Esophagus muscularis mucosa (tissue), 4 donors: ENCODE measurements around the gene CD63. TPM values are rescaled to one million over a fixed set of nuclear protein-coding genes. Genes with fewer than 3 reads are reported as not detected.

Source experiments
- DNase-seq: peaks from one replicate; pipeline ENCODE4 v3.0.0-alpha.2; 2017; ENCODE audit errors: extremely low spot score
- H3K27ac ChIP-seq, 4 donors: fragments of 200-600 bp; sonication (generic); replicated peaks in 1 of 4; 1 replicate in 3 of 4; 2 replicates in 1 of 4; pipeline ENCODE4 v1.5.1; 2016 to 2019; ENCODE audit warnings: mild to moderate bottlenecking in 1 of 4
- H3K27me3 ChIP-seq, 4 donors: fragments of 200-600 bp; sonication (generic); one replicate each; pipeline versions ENCODE4 v1.5.1 to v1.6.0; 2016 to 2019
- H3K36me3 ChIP-seq, 4 donors: fragments of 200-600 bp; sonication (generic); one replicate each; pipeline ENCODE4 v1.5.1; 2016 to 2019
- H3K4me1 ChIP-seq, 4 donors: fragments of 200-600 bp; sonication (generic); one replicate each; pipeline ENCODE4 v1.5.1; 2016 to 2019
- H3K4me3 ChIP-seq, 4 donors: fragments of 200-600 bp; sonication (generic); 1 replicate in 2 of 4; 2 replicates in 2 of 4; pipeline ENCODE4 v1.5.1; 2016 to 2019; ENCODE audit warnings: mild to moderate bottlenecking in 4 of 4, moderate library complexity in 1 of 4
- H3K9me3 ChIP-seq, 4 donors: fragments of 200-600 bp; sonication (generic); 1 replicate in 3 of 4; 2 replicates in 1 of 4; pipeline ENCODE4 v1.5.1; 2016 to 2019
- CTCF ChIP-seq, 3 experiments: fragments of 200-600 bp in 2 of 3; fragments of 450-650 bp in 1 of 3; sonication (generic) in 2 of 3; IDR thresholded peaks; one replicate each; pipeline ENCODE4 v1.5.1; 2017 to 2019; ENCODE audit warnings: antibody characterized with exemption in 3 of 3, mild to moderate bottlenecking in 2 of 3, moderate library complexity in 1 of 3
- EP300 ChIP-seq: sonication (generic); formaldehyde crosslinking; IDR thresholded peaks from one replicate; pipeline ENCODE4 v1.6.1; 2017; ENCODE audit warnings: antibody characterized with exemption
- POLR2A ChIP-seq: fragments of 450-650 bp; IDR thresholded peaks from one replicate; pipeline ENCODE4 v1.6.1; 2017; ENCODE audit warnings: antibody characterized with exemption, moderate library complexity, mild to moderate bottlenecking, low read depth
- POLR2AphosphoS5 ChIP-seq, 2 donors: sonication (generic); formaldehyde crosslinking; IDR thresholded peaks; one replicate each; pipeline ENCODE4 v1.6.1; 2017; ENCODE audit warnings: antibody characterized with exemption in 2 of 2
- WGBS: methylation state at CpG from one replicate; pipeline ENCODE4 v1.1.5; 2018; 5-methylcytosine and 5-hydroxymethylcytosine counted together
- intact Hi-C: fragments of 100-400 bp; cut with DNase I; formaldehyde crosslinking; loops from one replicate; pipeline ENCODE4 v1.15.1; 2023
- total RNA-seq, 4 donors: library from RNA; depleted of rRNA; stranded (reverse); fragments of >200 nt; gene quantifications; one replicate each; pipeline versions ENCODE4 v1.1.0 to v1.2.1, GENCODE V29; 2016

CD63 gene
- total RNA-seq, 4 donors from 2014 or later = 742 to 1,177 (median 845) TPM

- Histone ChIP-seq H3K9me3 (no peaks in the 10 kb centered on the region), H3K4me1 (peaks cover 20 to 32% (median 23%) of the 10 kb centered on the region in 4 donors), H3K27me3 (no peaks in the 10 kb centered on the region), H3K27ac (peak overlapping the region in 2 of 4 donors; percentile 75 to 78), H3K36me3 (no peaks in the 10 kb centered on the region), H3K4me3 (no peak overlapping the region)
- no peak for DNase-seq
- WGBS = 38% methylated on average over 6 of the region's 6 CpGs
- TF ChIP-seq POLR2AphosphoS5 (IDR thresholded peaks at IDR 0.05) (peak in 1 of 2 donors; percentile 47), CTCF (IDR thresholded peaks at IDR 0.05) (peak; percentile 64 to 78 (median 73)), EP300 (no peak)
- intact Hi-C loops = loop anchor here (5.0 kb wide), 2 partner anchors 55 to 80 kb away; partner anchors contain the start of genes ORMDL2 and SARNP
These were observed 8.2 kb upstream of the CD63 start for GRCh38 chr12:55736780-55737580.

GRCh38 chr12:55736076-55736475, 7.3 kb upstream of the CD63 start:
- H3K4me1 ChIP-seq = peaks cover 21 to 37% (median 30%) of the 10 kb centered on the region in 4 donors
- no peaks in the 10 kb centered on the region for H3K27me3 ChIP-seq
- no peak overlapping the region for H3K27ac ChIP-seq
- no peaks in the 10 kb centered on the region for H3K9me3 ChIP-seq
- intact Hi-C loops = loop anchor here (5.0 kb wide), 2 partner anchors 54 to 81 kb away; partner anchors contain the start of genes ORMDL2 and SARNP
- no peak overlapping the region for H3K4me3 ChIP-seq
- no peaks in the 10 kb centered on the region for H3K36me3 ChIP-seq
- TF ChIP-seq EP300 = no peak
- no peak for TF ChIP-seq CTCF (IDR thresholded peaks at IDR 0.05)
- no peak for TF ChIP-seq POLR2AphosphoS5 (IDR thresholded peaks at IDR 0.05)
- TF ChIP-seq POLR2A = no peak
- DNase-seq = no peak
- 41% methylated on average over 3 of the region's 3 CpGs for WGBS

GRCh38 chr12:55734595-55734994, 5.8 kb upstream of the CD63 start:
- Histone ChIP-seq H3K4me3 (no peak overlapping the region), H3K36me3 (no peaks in the 10 kb centered on the region), H3K9me3 (no peaks in the 10 kb centered on the region), H3K4me1 (peaks cover 29 to 52% (median 44%) of the 10 kb centered on the region in 4 donors), H3K27ac (no peak overlapping the region), H3K27me3 (no peaks in the 10 kb centered on the region)
- no peak for DNase-seq
- 92% methylated on average over 1 of the region's 3 CpGs for WGBS
- intact Hi-C loops = no loop called here
- TF ChIP-seq POLR2AphosphoS5 (IDR thresholded peaks at IDR 0.05) (no peak), EP300 (no peak), CTCF (IDR thresholded peaks at IDR 0.05) (no peak), POLR2A (no peak)

- H3K27me3 ChIP-seq = no peaks in the 10 kb centered on the region
- TF ChIP-seq POLR2AphosphoS5 (IDR thresholded peaks at IDR 0.05) = no peak
- no peak for TF ChIP-seq CTCF (IDR thresholded peaks at IDR 0.05)
- no peak for TF ChIP-seq POLR2A
- TF ChIP-seq EP300 = no peak
- no peaks in the 10 kb centered on the region for H3K9me3 ChIP-seq
- peaks cover 29 to 50% (median 46%) of the 10 kb centered on the region in 4 donors for H3K4me1 ChIP-seq
- DNase-seq = no peak
- intact Hi-C loops = no loop called here
- 79% methylated on average over 2 of the region's 2 CpGs for WGBS
- H3K4me3 ChIP-seq = no peak overlapping the region
- no peaks in the 10 kb centered on the region for H3K36me3 ChIP-seq
- no peak overlapping the region for H3K27ac ChIP-seq
These were observed 5.0 kb upstream of the CD63 start for GRCh38 chr12:55733858-55734257.
